Measurements from ENCODE around the gene NPW.

DNA sequence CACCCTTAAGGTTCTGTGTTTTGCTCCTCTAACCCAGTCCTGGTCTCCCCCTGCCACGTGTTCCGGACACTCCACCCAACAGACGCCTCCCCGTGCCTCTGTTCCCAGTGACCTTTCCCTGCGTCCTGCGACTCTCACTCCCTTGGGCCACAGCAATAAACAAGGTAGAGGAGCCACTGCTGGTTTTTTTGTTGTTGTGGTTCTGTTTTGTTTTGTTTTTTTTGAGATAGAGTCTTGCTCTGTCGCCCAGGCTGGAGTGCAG lies 3.7 kb upstream of the NPW start:
- TF ChIP-seq POLR2A (IDR thresholded peaks at IDR 0.05) (no peak), POLR2AphosphoS5 (IDR thresholded peaks at IDR 0.05) (no peak)
- TF ChIP-seq, protein P1, sequence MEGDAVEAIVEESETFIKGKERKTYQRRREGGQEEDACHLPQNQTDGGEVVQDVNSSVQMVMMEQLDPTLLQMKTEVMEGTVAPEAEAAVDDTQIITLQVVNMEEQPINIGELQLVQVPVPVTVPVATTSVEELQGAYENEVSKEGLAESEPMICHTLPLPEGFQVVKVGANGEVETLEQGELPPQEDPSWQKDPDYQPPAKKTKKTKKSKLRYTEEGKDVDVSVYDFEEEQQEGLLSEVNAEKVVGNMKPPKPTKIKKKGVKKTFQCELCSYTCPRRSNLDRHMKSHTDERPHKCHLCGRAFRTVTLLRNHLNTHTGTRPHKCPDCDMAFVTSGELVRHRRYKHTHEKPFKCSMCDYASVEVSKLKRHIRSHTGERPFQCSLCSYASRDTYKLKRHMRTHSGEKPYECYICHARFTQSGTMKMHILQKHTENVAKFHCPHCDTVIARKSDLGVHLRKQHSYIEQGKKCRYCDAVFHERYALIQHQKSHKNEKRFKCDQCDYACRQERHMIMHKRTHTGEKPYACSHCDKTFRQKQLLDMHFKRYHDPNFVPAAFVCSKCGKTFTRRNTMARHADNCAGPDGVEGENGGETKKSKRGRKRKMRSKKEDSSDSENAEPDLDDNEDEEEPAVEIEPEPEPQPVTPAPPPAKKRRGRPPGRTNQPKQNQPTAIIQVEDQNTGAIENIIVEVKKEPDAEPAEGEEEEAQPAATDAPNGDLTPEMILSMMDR (IDR thresholded peaks at IDR 0.05), result no peak

Data from breast epithelium (tissue), 3 donors.